ENCODE results near the gene DOK4.

Gene DOK4

GRCh38 chr16:57509231-57509923 is 23.1 kb upstream of the DOK4 start:
- TF ChIP-seq CTCF (IDR thresholded peaks at IDR 0.05; ENCODE audit: low read depth, low read length, missing control alignments): no peak
- in situ Hi-C loops (cut with HindIII; ENCODE audit: low sequenced_read_pairs): loop anchor here (5.0 kb wide), 1 partner anchor 92 kb away; no protein-coding TSS in a partner anchor
- DNase-seq (ENCODE audit: low read depth): no peak
- no peak overlapping the region for H3K4me3 ChIP-seq (ENCODE audit: low read depth, low read length)

GRCh38 chr16:57508035-57508425 is 21.7 kb upstream of the DOK4 start:
- no peak overlapping the region for H3K4me3 ChIP-seq (ENCODE audit: low read depth, low read length)
- DNase-seq (ENCODE audit: low read depth): no peak
- in situ Hi-C loops (cut with HindIII; ENCODE audit: low sequenced_read_pairs): loop anchor here (5.0 kb wide), 1 partner anchor 91 kb away; no protein-coding TSS in a partner anchor
- TF ChIP-seq CTCF (IDR thresholded peaks at IDR 0.05; ENCODE audit: low read depth, low read length, missing control alignments): no peak

GRCh38 chr16:57507136-57508034 is 21.1 kb upstream of the DOK4 start:
- in situ Hi-C loops (cut with HindIII; ENCODE audit: low sequenced_read_pairs): loop anchor here (5.0 kb wide), 1 partner anchor 90 kb away; no protein-coding TSS in a partner anchor
- no peak for DNase-seq (ENCODE audit: low read depth)
- TF ChIP-seq CTCF (IDR thresholded peaks at IDR 0.05; ENCODE audit: low read depth, low read length, missing control alignments): no peak
- H3K4me3 ChIP-seq (ENCODE audit: low read depth, low read length): no peak overlapping the region

- in situ Hi-C loops (cut with HindIII; ENCODE audit: low sequenced_read_pairs): loop anchor here (5.0 kb wide), 1 partner anchor 88 kb away; no protein-coding TSS in a partner anchor
- H3K4me3 ChIP-seq (ENCODE audit: low read depth, low read length): no peak overlapping the region
- DNase-seq (ENCODE audit: low read depth): no peak
- no peak for TF ChIP-seq CTCF (IDR thresholded peaks at IDR 0.05; ENCODE audit: low read depth, low read length, missing control alignments)
These were observed 18.9 kb upstream of the DOK4 start for GRCh38 chr16:57505169-57505568.

GRCh38 chr16:57504491-57504890 is 18.2 kb upstream of the DOK4 start:
- no peak for DNase-seq (ENCODE audit: low read depth)
- no peak for TF ChIP-seq CTCF (IDR thresholded peaks at IDR 0.05; ENCODE audit: low read depth, low read length, missing control alignments)
- H3K4me3 ChIP-seq (ENCODE audit: low read depth, low read length): no peak overlapping the region
- in situ Hi-C loops (cut with HindIII; ENCODE audit: low sequenced_read_pairs): no loop called here

GRCh38 chr16:57504001-57504400 is 17.7 kb upstream of the DOK4 start:
- TF ChIP-seq CTCF (IDR thresholded peaks at IDR 0.05; ENCODE audit: low read depth, low read length, missing control alignments): no peak
- H3K4me3 ChIP-seq (ENCODE audit: low read depth, low read length): no peak overlapping the region
- DNase-seq (ENCODE audit: low read depth): no peak
- in situ Hi-C loops (cut with HindIII; ENCODE audit: low sequenced_read_pairs): no loop called here
